ENCODE measurements around the gene LTF.

GRCh38 chr3:46454606-46455005 lies 10.1 kb downstream of the LTF start:
- TF ChIP-seq POLR2AphosphoS5 (IDR thresholded peaks at IDR 0.05; ENCODE audit: low read depth, low read length) (no peak), EP300 (IDR thresholded peaks at IDR 0.05; ENCODE audit: low read depth in 2 of 2, low read length in 2 of 2) (no peak), EP300 (CRISPR knock-in tag; IDR thresholded peaks at IDR 0.05; ENCODE audit: borderline replicate concordance) (no peak), SIN3A (IDR thresholded peaks at IDR 0.05; ENCODE audit: borderline replicate concordance, low read depth, low read length) (no peak), ZNF510 (CRISPR knock-in tag; IDR thresholded peaks at IDR 0.05; ENCODE audit: low read depth) (no peak), CTCF (CRISPR knock-in tag; IDR thresholded peaks at IDR 0.05) (no peak), ZFP41 (CRISPR knock-in tag; IDR thresholded peaks at IDR 0.05; ENCODE audit: borderline replicate concordance) (no peak), ZNF563 (CRISPR knock-in tag; IDR thresholded peaks at IDR 0.05) (no peak)

Data from HepG2 (cell line).